K562 (cell line): ENCODE measurements around the gene PHOSPHO1. TPM values are rescaled to one million over a fixed set of nuclear protein-coding genes. Genes with fewer than 3 reads are reported as not detected.

Experiments
- ARID3B ChIP-seq: fragments of 250-450 bp; sonication (Bioruptor Pico); IDR thresholded peaks from 2 replicates; pipeline ENCODE4 v1.4.0; 2020; ENCODE audit warnings: borderline replicate concordance
- CBX1 ChIP-seq: sonication (generic); IDR thresholded peaks from 2 replicates; pipeline ENCODE4 v1.6.1; 2016; ENCODE audit warnings: antibody characterized with exemption, low read depth, mild to moderate bottlenecking
- CCAR2 ChIP-seq: fragments of 200-400 bp; formaldehyde crosslinking; IDR thresholded peaks from 2 replicates; pipeline ENCODE4 v1.6.1; 2017; ENCODE audit warnings: mild to moderate bottlenecking, low read depth, low read length
- FOXO4 ChIP-seq: fragments of 450-650 bp; formaldehyde crosslinking; IDR thresholded peaks from 2 replicates; pipeline ENCODE4 v1.4.0; 2020; ENCODE audit warnings: mild to moderate bottlenecking, moderate library complexity
- GTF2B ChIP-seq: IDR thresholded peaks from 2 replicates; pipeline ENCODE4 v1.6.1; 2011; ENCODE audit not compliant: insufficient read length; ENCODE audit errors: extremely low read depth
- HDAC2 ChIP-seq: fragments of 450-650 bp; IDR thresholded peaks from 2 replicates; pipeline ENCODE4 v1.6.1; 2016; ENCODE audit warnings: mild to moderate bottlenecking
- HMGN3 ChIP-seq: IDR thresholded peaks from 2 replicates; pipeline ENCODE4 v1.6.1; 2011; ENCODE audit warnings: borderline replicate concordance, low read depth, mild to moderate bottlenecking, mixed read lengths, low read length; ENCODE audit not compliant: insufficient read length; ENCODE audit errors: extremely low read depth
- MAZ ChIP-seq, 2 experiments: fragments of 450-650 bp in 1 of 2; sonication (generic) in 1 of 2; formaldehyde crosslinking; IDR thresholded peaks in 1 of 2; conservative IDR thresholded peaks in 1 of 2; 2 replicates each; pipeline versions ENCODE4 v1.4.0 to v1.5.0; 2020; ENCODE audit warnings: mild to moderate bottlenecking in 1 of 2, missing genetic modification reagents in 1 of 2
- MEF2A ChIP-seq: IDR thresholded peaks from 2 replicates; pipeline ENCODE4 v1.6.1; 2011; ENCODE audit warnings: low read depth, mild to moderate bottlenecking, low read length, moderate library complexity; ENCODE audit not compliant: control insufficient read depth
- MYNN ChIP-seq, 2 experiments: sonication (generic); formaldehyde crosslinking in 1 of 2; IDR thresholded peaks; 2 replicates each; pipeline versions ENCODE4 v1.5.0 to v1.6.1; 2016 to 2020; ENCODE audit warnings: antibody characterized with exemption in 1 of 2, missing genetic modification reagents in 1 of 2
- NRF1 ChIP-seq, 2 experiments: fragments of 450-650 bp; IDR thresholded peaks in 1 of 2; conservative IDR thresholded peaks in 1 of 2; 2 replicates each; pipeline ENCODE4 v1.6.1; 2014; ENCODE audit warnings: mild to moderate bottlenecking in 2 of 2
- PBX2 ChIP-seq, 2 experiments: IDR thresholded peaks in 1 of 2; conservative IDR thresholded peaks in 1 of 2; 2 replicates each; pipeline ENCODE4 v1.6.1; 2016; ENCODE audit warnings: low read depth in 2 of 2, mild to moderate bottlenecking in 1 of 2, missing compliant biosample characterization in 1 of 2, missing genetic modification characterization in 1 of 2, moderate library complexity in 1 of 2
- POLR3A ChIP-seq: IDR thresholded peaks from 2 replicates; pipeline ENCODE4 v1.6.1; 2011; ENCODE audit warnings: borderline replicate concordance, mild to moderate bottlenecking, moderate library complexity; ENCODE audit not compliant: insufficient read length, insufficient read depth; ENCODE audit errors: extremely low read depth
- SFPQ ChIP-seq: fragments of 200-400 bp; formaldehyde crosslinking; IDR thresholded peaks from 2 replicates; pipeline ENCODE4 v1.6.1; 2017; ENCODE audit warnings: mild to moderate bottlenecking, low read depth, low read length, moderate library complexity
- SUPT5H ChIP-seq: fragments of 450-650 bp; IDR thresholded peaks from 2 replicates; pipeline ENCODE4 v1.6.1; 2016
- ZFP36 ChIP-seq: fragments of 150-350 bp; IDR thresholded peaks from 2 replicates; pipeline ENCODE4 v1.6.1; 2018; ENCODE audit warnings: low read length, low read depth; ENCODE audit not compliant: partially characterized antibody
- ZNF561 ChIP-seq: fragments of 450-650 bp; formaldehyde crosslinking; conservative IDR thresholded peaks from 2 replicates; pipeline ENCODE4 v1.4.0; 2020; ENCODE audit warnings: mild to moderate bottlenecking, moderate library complexity
- polyA plus RNA-seq, 8 experiments: library from polyadenylated mRNA; depleted of rRNA in 4 of 8; stranded (reverse) in 5 of 8; unstranded in 3 of 8; fragments of >200 nt; fragmentation: Nextera tagmentation in 2 of 8; fragmentation: Illumina TruSeq in 1 of 8; extraction: Ambion mirVana in 2 of 8; extraction: Trizol in 1 of 8; gene quantifications; 2 replicates each; pipeline versions ENCODE4 v1.2.1 to v1.2.3, GENCODE V29; 2011 to 2014; ENCODE audit warnings: inconsistent platforms in 1 of 8, missing spikeins in 1 of 8
- total RNA-seq, 7 experiments: library from RNA; depleted of rRNA in 6 of 7; stranded (reverse); fragments of >200 nt in 6 of 7; fragmentation: Illumina TruSeq in 2 of 7; extraction: Trizol in 2 of 7; gene quantifications; 2 replicates each; pipeline versions ENCODE4 v1.2.1 to v1.2.3, GENCODE V29; 2011 to 2021; ENCODE audit warnings: low replicate concordance in 1 of 7

PHOSPHO1 gene
- total and polyA plus RNA-seq, 9 of the 15 experiments (the other 6 are each of a cell fraction or from before 2014, with no cell fraction given) = 0.06 to 0.07 TPM; not detected in 7

- TF ChIP-seq ARID3B (CRISPR knock-in tag) (no peak), POLR3A (peak; percentile 40), SFPQ (no peak), MYNN (IDR thresholded peaks at IDR 0.05) (no peak), MYNN (CRISPR knock-in tag; IDR thresholded peaks at IDR 0.05) (no peak), NRF1 (conservative IDR thresholded peaks at IDR 0.05 in 1 of 2, IDR thresholded peaks at IDR 0.05 in 1 of 2) (peak; percentile 64 to 71; a peak in 3 of 4 replicates), FOXO4 (CRISPR knock-in tag) (no peak), GTF2B (no peak), MAZ (CRISPR knock-in tag; conservative IDR thresholded peaks at IDR 0.05 in 1 of 2, IDR thresholded peaks at IDR 0.05 in 1 of 2) (no peak), CCAR2 (no peak), ZFP36 (no peak), SUPT5H (no peak), HDAC2 (no peak), PBX2 (CRISPR knock-in tag; IDR thresholded peaks at IDR 0.05; ENCODE audit: low read depth) (no peak), PBX2 (tag; conservative IDR thresholded peaks at IDR 0.05; ENCODE audit: low read depth) (0 out of 2 replicates have a peak, but pooled peaks have one; percentile 21), MEF2A (no peak), CBX1 (no peak), HMGN3 (no peak), ZNF561 (CRISPR knock-in tag) (no peak)
Observed at GRCh38 chr17:49191409-49191916, 39.1 kb downstream of the PHOSPHO1 start (continued).
